Glomerular endothelial cell (primary cell): ENCODE measurements around the gene NLGN1. TPM values are rescaled to one million over a fixed set of nuclear protein-coding genes. Genes with fewer than 3 reads are reported as not detected.
A peak's percentile ranks its signal among the peaks of the same experiment; 100 is the strongest.

ENCODE experiments used
- DNase-seq: peaks from one replicate; pipeline ENCODE4 v3.0.0-alpha.2; 2011; ENCODE audit warnings: low read depth, low spot score; ENCODE audit errors: extremely low read depth
- total RNA-seq: library from RNA; depleted of rRNA; stranded (reverse); fragments of >200 nt; gene quantifications from 2 replicates; pipeline ENCODE4 v1.2.3, GENCODE V29; 2015

Gene NLGN1
- total RNA-seq, 1 donor from 2014 or later = 3.0 TPM

DNA sequence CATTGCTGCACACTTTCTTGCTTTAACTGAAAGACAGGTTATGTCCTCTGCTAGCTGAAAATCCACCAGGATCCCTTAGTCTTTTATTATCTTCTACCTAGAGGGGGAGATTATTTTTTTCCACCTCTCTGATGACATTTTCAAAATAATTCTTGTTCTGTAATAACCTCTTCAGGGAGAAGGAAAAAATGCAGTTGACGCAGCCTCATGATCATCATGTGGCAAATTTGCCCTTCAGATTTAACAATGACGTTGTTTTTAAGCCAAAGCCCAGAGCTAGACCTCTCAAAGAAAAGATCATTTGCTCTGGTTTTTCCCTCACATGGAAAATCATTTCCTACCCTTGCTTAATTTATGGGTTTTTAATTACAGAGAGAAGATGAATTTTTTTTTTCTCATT is 724.9 kb downstream of the NLGN1 start:
- no peak for DNase-seq

DNA sequence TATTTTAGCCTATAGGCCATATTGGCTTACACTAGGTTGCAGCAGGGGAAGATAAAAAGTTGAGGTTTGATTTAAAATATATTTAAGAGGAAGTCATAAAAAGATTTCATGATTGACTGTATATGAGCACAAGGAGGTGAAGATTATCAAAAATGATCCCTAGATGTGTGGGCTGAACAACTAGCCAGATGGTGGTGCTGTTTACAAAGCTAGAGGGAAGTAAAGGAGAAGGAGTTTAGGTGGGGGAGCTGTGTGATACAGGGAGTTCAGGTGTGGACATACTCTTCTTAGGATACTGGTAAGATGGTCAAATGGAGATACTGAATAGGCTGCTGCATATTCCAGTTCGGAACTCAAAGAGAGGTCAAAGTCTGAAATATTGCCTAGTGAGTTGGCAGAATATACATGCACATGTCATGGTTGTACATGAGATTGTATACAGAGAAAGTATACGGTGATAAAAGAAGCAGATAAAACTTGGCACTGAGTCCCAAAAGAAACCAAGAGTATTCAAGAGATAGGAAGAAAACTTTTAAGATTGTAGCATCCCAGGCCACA is 727.8 kb downstream of the NLGN1 start:
- peak; percentile 18 for DNase-seq

GRCh38 chr3:174126990-174127758 is 729.6 kb downstream of the NLGN1 start:
- DNase-seq = no peak

GRCh38 chr3:174132006-174132405 is 734.5 kb downstream of the NLGN1 start:
- no peak for DNase-seq

GRCh38 chr3:174132421-174133042 is 735.0 kb downstream of the NLGN1 start:
- DNase-seq = no peak

GRCh38 chr3:174146008-174146407 is 748.5 kb downstream of the NLGN1 start:
- DNase-seq = no peak

DNA sequence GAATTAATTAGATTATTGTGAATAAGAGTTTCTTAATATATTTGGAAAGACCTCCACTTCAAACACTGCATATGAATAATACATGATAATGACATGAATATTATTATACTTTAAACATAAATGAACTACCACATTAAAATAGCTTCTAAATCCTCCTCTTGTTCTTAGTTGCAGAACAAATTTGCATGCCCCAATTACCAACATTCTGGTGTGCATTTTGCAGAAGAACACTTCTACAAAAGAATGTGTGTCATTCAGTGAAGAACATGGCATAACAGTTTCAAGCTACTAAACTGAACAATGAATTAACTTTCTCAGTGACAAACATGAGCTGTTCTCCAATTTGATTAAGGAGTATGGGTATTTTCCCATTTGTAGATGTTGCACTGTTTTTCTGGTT is 750.3 kb downstream of the NLGN1 start:
- no peak for DNase-seq

- DNase-seq = no peak
Observed at GRCh38 chr3:174153871-174154270, 756.3 kb downstream of the NLGN1 start.

- peak; percentile 12 for DNase-seq
Observed at GRCh38 chr3:174156200-174156599, 758.7 kb downstream of the NLGN1 start.

GRCh38 chr3:174158674-174159073 is 761.1 kb downstream of the NLGN1 start:
- DNase-seq = no peak

DNA sequence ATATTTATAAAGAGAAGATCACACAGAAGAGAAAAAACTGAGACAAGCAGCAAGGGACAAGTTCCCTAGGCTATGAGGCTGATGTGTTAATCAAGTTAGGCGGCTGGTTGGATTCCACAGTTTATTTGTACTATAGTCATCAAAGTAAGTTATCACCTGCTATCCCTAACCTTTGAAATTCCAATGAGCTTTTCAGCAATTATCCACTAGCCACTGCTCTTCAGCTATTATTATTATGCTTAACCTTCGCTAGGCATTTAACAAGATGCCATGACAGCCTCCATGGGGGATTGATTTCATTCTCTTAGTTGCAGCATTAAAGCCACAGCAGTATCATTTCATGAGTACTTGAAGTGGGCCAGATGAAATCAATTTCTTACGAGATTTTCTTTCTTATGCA is 762.1 kb downstream of the NLGN1 start:
- no peak for DNase-seq

GRCh38 chr3:174162550-174162949 is 765.0 kb downstream of the NLGN1 start:
- no peak for DNase-seq

DNA sequence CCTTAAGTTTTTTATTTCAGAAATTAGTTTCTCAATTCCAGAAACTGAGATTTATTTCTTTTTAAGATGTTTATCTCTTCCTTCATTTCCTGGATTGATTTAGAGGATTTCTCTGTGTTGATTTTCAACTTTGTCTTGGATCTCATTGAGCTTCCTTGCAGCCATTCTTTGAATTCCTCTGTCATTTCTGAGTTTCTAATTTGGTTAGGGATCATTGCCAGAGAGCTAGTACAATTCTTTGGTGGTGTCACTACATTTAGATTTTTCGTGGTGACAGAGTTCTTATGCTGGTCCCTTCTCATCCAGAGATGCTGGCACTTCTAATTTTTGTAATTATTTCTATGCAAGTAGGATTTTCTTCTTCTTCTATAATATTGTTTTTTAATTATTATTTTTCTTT is 770.5 kb downstream of the NLGN1 start:
- DNase-seq = no peak

DNA sequence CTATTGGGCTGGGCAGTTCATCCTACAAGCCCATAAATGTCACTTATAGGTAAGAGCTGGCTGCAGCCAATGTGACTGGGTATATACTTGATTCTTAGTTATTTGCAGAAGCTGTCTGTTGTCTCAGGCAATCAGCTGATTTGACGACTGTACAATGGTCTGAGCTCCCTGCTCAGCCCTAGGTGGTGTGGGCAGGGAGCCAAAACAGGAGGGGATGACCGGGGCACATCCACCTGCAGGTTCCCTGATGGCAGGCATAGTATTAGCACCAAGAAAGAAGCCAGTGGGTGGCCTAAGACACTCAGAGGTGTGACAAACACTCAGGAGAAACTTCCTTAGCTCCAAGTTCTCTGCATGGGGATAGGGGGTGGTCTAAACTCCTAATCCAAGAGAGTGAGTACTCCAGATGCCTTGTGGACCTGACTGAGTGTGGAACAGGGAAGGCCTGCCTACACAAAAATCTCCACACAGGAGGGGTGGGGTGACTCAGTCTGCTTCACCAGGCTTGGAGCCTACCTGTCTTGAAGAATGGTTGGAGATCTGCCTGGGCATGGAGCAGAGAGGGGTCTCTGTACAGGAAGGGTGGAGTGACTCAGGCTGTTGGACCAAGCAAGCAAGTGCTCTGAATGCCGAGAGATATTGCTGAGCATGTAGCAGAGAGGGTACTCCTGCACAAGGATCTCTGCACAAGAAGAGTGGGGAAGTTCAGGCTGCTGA is 771.2 kb downstream of the NLGN1 start:
- DNase-seq = no peak

DNA sequence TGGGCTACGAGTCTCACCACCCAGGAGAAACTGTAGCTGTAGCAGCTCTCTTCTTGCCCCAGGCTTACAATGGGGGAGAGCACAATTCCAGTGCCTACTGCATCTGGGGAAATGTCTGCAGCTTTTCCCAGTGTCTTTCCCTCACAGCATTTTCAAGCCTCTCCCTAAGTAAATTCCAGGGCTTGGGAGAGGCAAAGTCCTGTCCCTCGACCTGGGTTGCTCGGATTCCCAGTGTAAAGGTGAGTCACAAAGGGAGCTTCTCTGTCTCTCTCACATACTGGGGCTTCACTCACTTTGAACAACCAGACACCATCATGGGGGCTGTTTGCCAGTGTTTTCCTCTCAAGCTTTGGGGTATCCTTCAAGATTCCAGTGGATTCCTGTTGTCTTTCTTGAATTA is 772.2 kb downstream of the NLGN1 start:
- DNase-seq = no peak

DNA sequence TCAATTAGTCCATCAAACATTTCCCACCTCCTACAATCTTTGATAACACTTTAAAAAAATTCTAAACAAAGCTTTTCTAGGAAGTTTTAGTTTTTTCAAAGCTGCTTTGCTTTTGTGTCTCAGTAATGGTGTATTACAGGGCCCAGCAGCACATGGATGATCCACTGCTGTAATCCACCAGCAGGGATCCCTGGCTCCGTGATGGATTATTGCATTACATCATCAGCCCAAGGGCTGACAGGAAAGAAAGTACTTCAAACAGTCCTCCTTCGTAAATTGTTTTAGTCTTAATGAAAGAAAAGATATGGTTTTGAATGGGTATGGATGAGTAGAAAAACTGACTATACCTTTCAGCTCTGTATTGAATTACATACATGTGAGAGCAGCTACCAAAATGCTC is 772.7 kb downstream of the NLGN1 start:
- DNase-seq = no peak

GRCh38 chr3:174186377-174186989 is 788.9 kb downstream of the NLGN1 start:
- DNase-seq = no peak

DNA sequence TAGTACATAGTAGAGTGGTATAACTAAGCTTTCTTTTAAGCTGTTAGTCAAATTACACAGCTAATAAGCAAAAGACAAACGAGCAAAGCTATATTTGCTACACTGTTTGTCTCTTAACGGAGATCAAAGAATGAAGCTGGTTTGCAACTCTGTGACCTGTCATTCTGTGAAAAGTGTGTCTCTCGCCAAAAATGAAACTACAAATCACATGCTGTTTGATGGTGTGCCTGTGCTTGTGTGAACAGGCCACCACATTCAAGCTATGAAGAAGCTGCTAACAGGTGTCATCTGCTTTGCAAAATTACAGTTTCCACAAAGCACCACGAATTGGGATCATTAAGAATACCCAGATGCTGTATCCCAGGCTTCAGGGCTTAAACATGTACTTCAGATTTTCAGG is 793.8 kb downstream of the NLGN1 start:
- DNase-seq = no peak

DNA sequence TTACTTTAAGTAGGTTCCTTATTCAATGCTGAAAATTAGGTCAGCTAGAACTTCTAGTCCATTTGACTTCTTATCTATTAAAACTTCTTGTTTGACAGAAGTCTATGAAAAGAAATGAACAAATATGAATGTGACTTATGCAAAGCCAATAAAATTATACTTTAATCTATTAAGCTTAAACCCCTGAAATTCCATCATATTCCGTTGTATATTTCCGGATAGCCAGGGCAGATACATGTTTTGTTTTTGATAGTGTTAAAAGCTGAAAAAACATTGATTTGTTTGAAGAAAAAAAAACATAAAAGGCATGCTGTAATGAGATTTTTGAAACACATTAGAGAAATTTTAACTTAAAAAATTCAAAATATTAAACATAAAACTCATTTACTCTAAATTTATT is 794.4 kb downstream of the NLGN1 start:
- no peak for DNase-seq

- no peak for DNase-seq
Observed at GRCh38 chr3:174192471-174192870, 794.9 kb downstream of the NLGN1 start.

GRCh38 chr3:174193604-174194003 is 796.1 kb downstream of the NLGN1 start:
- DNase-seq = no peak
